Aorta (tissue), 5 donors: ENCODE measurements around the gene HSD17B7. TPM values are rescaled to one million over a fixed set of nuclear protein-coding genes. Genes with fewer than 3 reads are reported as not detected.
"Not testable (repeated sequence)": the region's sequence is repeated elsewhere in the genome, so short reads cannot be mapped to it uniquely, and the experiment has no call there.

Source experiments
- ATAC-seq: fragments of 200-7000 bp; cut with Tn5 transposase; one replicate; pipeline ENCODE4 v1.9.1; 2022; ENCODE audit warnings: moderate library complexity; ENCODE audit not compliant: low FRiP score
- DNase-seq, 2 donors: peaks; one replicate each; pipeline ENCODE4 v3.0.0-alpha.2; 2020
- H3K27ac ChIP-seq, 2 donors: one replicate each; pipeline ENCODE4 v1.5.1; 2013; ENCODE audit warnings: low read length in 2 of 2, mild to moderate bottlenecking in 2 of 2, moderate library complexity in 2 of 2, control low read depth in 1 of 2, inconsistent platforms in 1 of 2, low read depth in 1 of 2
- H3K27me3 ChIP-seq, 2 donors: one replicate each; pipeline ENCODE4 v1.6.1; 2013; ENCODE audit warnings: control low read depth in 1 of 2, low read length in 1 of 2, mild to moderate bottlenecking in 1 of 2, moderate library complexity in 1 of 2; ENCODE audit not compliant: insufficient read depth in 2 of 2, control insufficient read depth in 1 of 2
- H3K36me3 ChIP-seq, 2 donors: one replicate each; pipeline ENCODE4 v1.6.1; 2013; ENCODE audit warnings: control low read depth in 1 of 2, low read length in 1 of 2, mild to moderate bottlenecking in 1 of 2; ENCODE audit not compliant: insufficient read depth in 2 of 2, control insufficient read depth in 1 of 2
- H3K4me1 ChIP-seq, 2 donors: one replicate each; pipeline ENCODE4 v1.6.1; 2013; ENCODE audit warnings: low read length in 2 of 2, control low read depth in 1 of 2, mild to moderate bottlenecking in 1 of 2, moderate library complexity in 1 of 2; ENCODE audit not compliant: insufficient read depth in 2 of 2, control insufficient read depth in 1 of 2
- H3K4me3 ChIP-seq, 2 donors: one replicate each; pipeline ENCODE4 v1.5.1; 2013; ENCODE audit warnings: low read length in 2 of 2, control low read depth in 1 of 2, mild to moderate bottlenecking in 1 of 2
- H3K9me3 ChIP-seq: one replicate; pipeline ENCODE4 v1.6.1; 2013; ENCODE audit warnings: mild to moderate bottlenecking, low read length; ENCODE audit not compliant: control insufficient read depth
- WGBS, 2 donors: extraction: QIAGEN DNeasy Blood & Tissue Kit; methylation state at CpG; one replicate each; pipeline ENCODE4 v1.1.7; 2013; 5-methylcytosine and 5-hydroxymethylcytosine counted together
- intact Hi-C, 2 donors: fragments of 100-400 bp; cut with DNase I; formaldehyde crosslinking; loops; one replicate each; pipeline versions ENCODE4 v1.14.2 to v1.15.0; 2022
- polyA plus RNA-seq, 2 donors: library from polyadenylated mRNA; stranded (reverse); fragments of 200-250 nt; gene quantifications; one replicate each; pipeline ENCODE4 v1.2.3, GENCODE V29; 2013
- total RNA-seq, 2 donors: library from RNA; stranded (reverse); fragmentation: NEBNext Ultra II Directional; extraction: Animal tissue kit (Norgen Biotek cat#: 25700); gene quantifications; one replicate each; pipeline ENCODE4 v1.2.1, GENCODE V29; 2021
- donor health status: healthy with polysubstance abuse.
- donor health status: Bipolar disorder and iron deficiency.
- donor health status: DM: no; HTN: no; CAD: no.
- donor health status: DM: no; HTN: no; CAD: no.
- donor health status: DM: yes; HTN: yes; CAD: no.

The HSD17B7 gene
- total and polyA plus RNA-seq, 4 donors: 3.6 to 15.4 (median 13.9) TPM

GRCh38 chr1:162757476-162757875, 33.0 kb upstream of the HSD17B7 start:
- intact Hi-C loops: no loop called here
- Histone ChIP-seq H3K36me3 (peaks cover 0 to 17% of the 10 kb centered on the region in 2 donors), H3K27ac (no peak overlapping the region), H3K27me3 (no peaks in the 10 kb centered on the region), H3K4me3 (no peak overlapping the region), H3K4me1 (no peaks in the 10 kb centered on the region), H3K9me3 (no peaks in the 10 kb centered on the region)
- ATAC-seq (no peak), DNase-seq (no peak)
- WGBS, 2 donors: 6 to 21% methylated on average over 1 of the region's 1 CpG

- Histone ChIP-seq H3K27me3 (no peaks in the 10 kb centered on the region), H3K9me3 (no peaks in the 10 kb centered on the region), H3K27ac (no peak overlapping the region), H3K36me3 (peaks cover 8 to 14% of the 10 kb centered on the region in 2 donors), H3K4me3 (no peak overlapping the region), H3K4me1 (no peaks in the 10 kb centered on the region)
- ATAC-seq (no peak), DNase-seq (no peak)
- intact Hi-C loops: no loop called here
- 91 to 94% methylated on average over 1 of the region's 1 CpG for WGBS, 2 donors
Measured at GRCh38 chr1:162765788-162766187, 24.7 kb upstream of the HSD17B7 start.

- intact Hi-C loops: no loop called here
- ATAC-seq (peak; percentile 81), DNase-seq (no peak)
- Histone ChIP-seq H3K4me1 (no peaks in the 10 kb centered on the region), H3K27ac (no peak overlapping the region), H3K27me3 (no peaks in the 10 kb centered on the region), H3K36me3 (peaks cover 10 to 13% of the 10 kb centered on the region in 2 donors), H3K9me3 (no peaks in the 10 kb centered on the region), H3K4me3 (no peak overlapping the region)
- 83 to 85% methylated on average over 4 of the region's 4 CpGs for WGBS, 2 donors
Measured at GRCh38 chr1:162772571-162773154, 17.8 kb upstream of the HSD17B7 start.

GRCh38 chr1:162774007-162774406, 16.5 kb upstream of the HSD17B7 start:
- intact Hi-C loops: no loop called here
- peaks cover 6 to 15% of the 10 kb centered on the region in 2 donors for H3K36me3 ChIP-seq
- no peaks in the 10 kb centered on the region for H3K9me3 ChIP-seq
- H3K4me3 ChIP-seq: no peak overlapping the region
- H3K4me1 ChIP-seq: no peaks in the 10 kb centered on the region
- ATAC-seq (no peak), DNase-seq (no peak)
- no peaks in the 10 kb centered on the region for H3K27me3 ChIP-seq
- H3K27ac ChIP-seq: no peak overlapping the region

GRCh38 chr1:162779043-162779442, 11.5 kb upstream of the HSD17B7 start:
- peaks cover 5 to 12% of the 10 kb centered on the region in 2 donors for H3K36me3 ChIP-seq
- H3K4me3 ChIP-seq: no peak overlapping the region
- ATAC-seq (peak; percentile 51), DNase-seq (no peak)
- intact Hi-C loops: no loop called here
- 92 to 95% methylated on average over 1 of the region's 1 CpG for WGBS, 2 donors
- H3K9me3 ChIP-seq: no peaks in the 10 kb centered on the region
- H3K4me1 ChIP-seq: no peaks in the 10 kb centered on the region
- H3K27ac ChIP-seq: no peak overlapping the region
- H3K27me3 ChIP-seq: no peaks in the 10 kb centered on the region

- ATAC-seq (no peak), DNase-seq (no peak)
- Histone ChIP-seq H3K27me3 (no peaks in the 10 kb centered on the region), H3K4me1 (no peaks in the 10 kb centered on the region), H3K9me3 (no peaks in the 10 kb centered on the region), H3K36me3 (peaks cover 5% of the 10 kb centered on the region in 2 donors), H3K27ac (no peak overlapping the region), H3K4me3 (no peak overlapping the region)
- intact Hi-C loops: no loop called here
Measured at GRCh38 chr1:162782671-162783070, 7.8 kb upstream of the HSD17B7 start.

GRCh38 chr1:162784926-162785325, 5.6 kb upstream of the HSD17B7 start:
- H3K27me3 ChIP-seq, H3K4me3 ChIP-seq, DNase-seq, H3K9me3 ChIP-seq, intact Hi-C loops, H3K4me1 ChIP-seq, H3K27ac ChIP-seq, ATAC-seq, H3K36me3 ChIP-seq: not testable (repeated sequence)
- WGBS, 2 donors: 14 to 32% methylated on average over 1 of the region's 1 CpG

- intact Hi-C loops: not testable (repeated sequence)
- WGBS, 2 donors: 94 to 95% methylated on average over 1 of the region's 1 CpG
Measured at GRCh38 chr1:162788783-162789182, 1.7 kb upstream of the HSD17B7 start.

GRCh38 chr1:162790985-162791357, 469 bp downstream of the HSD17B7 start:
- DNase-seq, H3K9me3 ChIP-seq, H3K36me3 ChIP-seq, H3K27me3 ChIP-seq, intact Hi-C loops, H3K4me1 ChIP-seq, H3K27ac ChIP-seq: not testable (repeated sequence)
- ATAC-seq: peak; percentile 48
- 0 to 1% methylated on average over 7 of the region's 8 CpGs for WGBS, 2 donors
- peak overlapping the region in 1 of 2 donors; percentile 26 for H3K4me3 ChIP-seq

More at GRCh38 chr1:162788783-162789182, 1.7 kb upstream of the HSD17B7 start:
- not testable (repeated sequence) for H3K4me3 ChIP-seq, DNase-seq, H3K9me3 ChIP-seq, H3K27me3 ChIP-seq, ATAC-seq, H3K36me3 ChIP-seq, H3K27ac ChIP-seq, H3K4me1 ChIP-seq
